ENCODE measurements around the gene TNK2. TPM values are rescaled to one million over a fixed set of nuclear protein-coding genes. Genes with fewer than 3 reads are reported as not detected.

The TNK2 gene
- total RNA-seq, 1 donor from 2014 or later = 35.5 TPM

DNA sequence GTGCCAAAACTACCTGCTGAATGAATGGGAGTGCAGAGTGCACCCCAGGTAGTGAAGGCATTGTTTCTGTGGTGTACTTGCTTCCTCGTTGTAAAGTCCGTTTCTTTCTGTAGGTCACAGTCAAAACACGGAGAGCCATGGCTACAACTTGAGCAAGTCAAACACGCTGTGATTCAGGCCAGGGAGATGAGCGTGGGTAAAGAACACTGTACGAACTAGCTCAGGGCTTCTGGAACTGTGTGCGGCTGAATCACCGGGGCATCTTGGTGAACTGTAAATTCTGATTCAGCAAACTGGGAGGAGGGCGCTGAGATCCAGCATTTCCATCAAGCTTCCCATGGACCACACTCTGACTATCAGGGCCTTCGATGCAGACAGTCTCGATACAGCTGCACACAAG, 5.0 kb upstream of the TNK2 start:
- peaks cover 7% of the 10 kb centered on the region for H3K27me3 Mint-ChIP-seq (ENCODE audit: low read depth)
- DNase-seq (ENCODE audit: low spot score) = peak; percentile 36
- no peaks in the 10 kb centered on the region for H3K9me3 Mint-ChIP-seq (ENCODE audit: low read depth)
- H3K36me3 Mint-ChIP-seq (ENCODE audit: low read depth) = no peaks in the 10 kb centered on the region
- no peak overlapping the region for H3K4me3 Mint-ChIP-seq (ENCODE audit: unreplicated experiment)
- TF ChIP-seq, protein P1, sequence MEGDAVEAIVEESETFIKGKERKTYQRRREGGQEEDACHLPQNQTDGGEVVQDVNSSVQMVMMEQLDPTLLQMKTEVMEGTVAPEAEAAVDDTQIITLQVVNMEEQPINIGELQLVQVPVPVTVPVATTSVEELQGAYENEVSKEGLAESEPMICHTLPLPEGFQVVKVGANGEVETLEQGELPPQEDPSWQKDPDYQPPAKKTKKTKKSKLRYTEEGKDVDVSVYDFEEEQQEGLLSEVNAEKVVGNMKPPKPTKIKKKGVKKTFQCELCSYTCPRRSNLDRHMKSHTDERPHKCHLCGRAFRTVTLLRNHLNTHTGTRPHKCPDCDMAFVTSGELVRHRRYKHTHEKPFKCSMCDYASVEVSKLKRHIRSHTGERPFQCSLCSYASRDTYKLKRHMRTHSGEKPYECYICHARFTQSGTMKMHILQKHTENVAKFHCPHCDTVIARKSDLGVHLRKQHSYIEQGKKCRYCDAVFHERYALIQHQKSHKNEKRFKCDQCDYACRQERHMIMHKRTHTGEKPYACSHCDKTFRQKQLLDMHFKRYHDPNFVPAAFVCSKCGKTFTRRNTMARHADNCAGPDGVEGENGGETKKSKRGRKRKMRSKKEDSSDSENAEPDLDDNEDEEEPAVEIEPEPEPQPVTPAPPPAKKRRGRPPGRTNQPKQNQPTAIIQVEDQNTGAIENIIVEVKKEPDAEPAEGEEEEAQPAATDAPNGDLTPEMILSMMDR (IDR thresholded peaks at IDR 0.05) = no peak
- H3K4me1 Mint-ChIP-seq (ENCODE audit: low read depth) = peaks cover 15% of the 10 kb centered on the region
- H3K27ac Mint-ChIP-seq (ENCODE audit: unreplicated experiment) = no peak overlapping the region

- no peak overlapping the region for H3K4me3 Mint-ChIP-seq (ENCODE audit: unreplicated experiment)
- no peaks in the 10 kb centered on the region for H3K36me3 Mint-ChIP-seq (ENCODE audit: low read depth)
- peak; percentile 30 for DNase-seq (ENCODE audit: low spot score)
- H3K9me3 Mint-ChIP-seq (ENCODE audit: low read depth) = no peaks in the 10 kb centered on the region
- peaks cover 26% of the 10 kb centered on the region for H3K4me1 Mint-ChIP-seq (ENCODE audit: low read depth)
- H3K27ac Mint-ChIP-seq (ENCODE audit: unreplicated experiment) = no peak overlapping the region
- TF ChIP-seq, protein P1 (IDR thresholded peaks at IDR 0.05) = no peak
- H3K27me3 Mint-ChIP-seq (ENCODE audit: low read depth) = peaks cover 4% of the 10 kb centered on the region
Measured at GRCh38 chr3:195911946-195912270, 3.6 kb upstream of the TNK2 start.

- no peaks in the 10 kb centered on the region for H3K36me3 Mint-ChIP-seq (ENCODE audit: low read depth)
- no peak overlapping the region for H3K27ac Mint-ChIP-seq (ENCODE audit: unreplicated experiment)
- no peak overlapping the region for H3K4me3 Mint-ChIP-seq (ENCODE audit: unreplicated experiment)
- TF ChIP-seq, protein P1 (IDR thresholded peaks at IDR 0.05) = no peak
- DNase-seq (ENCODE audit: low spot score) = peak; percentile 40
- peaks cover 32% of the 10 kb centered on the region for H3K4me1 Mint-ChIP-seq (ENCODE audit: low read depth)
- H3K27me3 Mint-ChIP-seq (ENCODE audit: low read depth) = no peaks in the 10 kb centered on the region
- no peaks in the 10 kb centered on the region for H3K9me3 Mint-ChIP-seq (ENCODE audit: low read depth)
Measured at GRCh38 chr3:195911041-195911945, 2.9 kb upstream of the TNK2 start.

DNA sequence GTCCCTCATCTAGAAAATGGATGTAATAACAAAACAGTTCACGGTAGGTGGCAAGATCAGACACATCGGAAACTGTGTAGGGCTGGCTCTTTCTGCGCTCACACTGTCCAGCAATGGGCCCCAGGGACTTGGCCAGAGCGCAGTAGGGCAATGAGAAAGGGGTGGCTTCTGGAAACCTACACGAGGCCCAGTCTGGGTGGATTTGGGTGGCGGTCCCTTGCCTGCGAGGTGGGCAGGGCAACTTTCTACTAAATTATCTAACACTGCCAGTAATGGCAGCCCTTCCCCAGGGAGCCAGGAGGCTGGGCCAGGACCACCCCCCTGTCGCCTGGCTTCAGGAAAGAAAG, 2.1 kb upstream of the TNK2 start:
- Mint-ChIP-seq H3K27me3 (ENCODE audit: low read depth) (no peaks in the 10 kb centered on the region), H3K36me3 (ENCODE audit: low read depth) (no peaks in the 10 kb centered on the region), H3K9me3 (ENCODE audit: low read depth) (no peaks in the 10 kb centered on the region), H3K4me1 (ENCODE audit: low read depth) (peaks cover 38% of the 10 kb centered on the region), H3K4me3 (ENCODE audit: unreplicated experiment) (peak overlapping the region; percentile 68), H3K27ac (ENCODE audit: unreplicated experiment) (no peak overlapping the region)
- DNase-seq (ENCODE audit: low spot score) = peak; percentile 64
- TF ChIP-seq, protein P1 (IDR thresholded peaks at IDR 0.05) = no peak

GRCh38 chr3:195909644-195910498, 1.5 kb upstream of the TNK2 start:
- TF ChIP-seq, protein P1 (IDR thresholded peaks at IDR 0.05) = peak; percentile 4
- no peaks in the 10 kb centered on the region for H3K36me3 Mint-ChIP-seq (ENCODE audit: low read depth)

More at GRCh38 chr3:195909644-195910498, 1.5 kb upstream of the TNK2 start:
- peak; percentile 92 for DNase-seq (ENCODE audit: low spot score)
- H3K27me3 Mint-ChIP-seq (ENCODE audit: low read depth) = no peaks in the 10 kb centered on the region
- H3K4me1 Mint-ChIP-seq (ENCODE audit: low read depth) = peaks cover 34% of the 10 kb centered on the region
- peak overlapping the region; percentile 12 for H3K27ac Mint-ChIP-seq (ENCODE audit: unreplicated experiment)
- H3K4me3 Mint-ChIP-seq (ENCODE audit: unreplicated experiment) = peak overlapping the region; percentile 68
- H3K9me3 Mint-ChIP-seq (ENCODE audit: low read depth) = no peaks in the 10 kb centered on the region

Measured in chondrocyte (in vitro differentiated cells).